Measurements from ENCODE around the gene LAMA3. TPM values are rescaled to one million over a fixed set of nuclear protein-coding genes. Genes with fewer than 3 reads are reported as not detected.

LAMA3 gene
- total RNA-seq, 1 experiment from 2014 or later, result 207 TPM

DNA sequence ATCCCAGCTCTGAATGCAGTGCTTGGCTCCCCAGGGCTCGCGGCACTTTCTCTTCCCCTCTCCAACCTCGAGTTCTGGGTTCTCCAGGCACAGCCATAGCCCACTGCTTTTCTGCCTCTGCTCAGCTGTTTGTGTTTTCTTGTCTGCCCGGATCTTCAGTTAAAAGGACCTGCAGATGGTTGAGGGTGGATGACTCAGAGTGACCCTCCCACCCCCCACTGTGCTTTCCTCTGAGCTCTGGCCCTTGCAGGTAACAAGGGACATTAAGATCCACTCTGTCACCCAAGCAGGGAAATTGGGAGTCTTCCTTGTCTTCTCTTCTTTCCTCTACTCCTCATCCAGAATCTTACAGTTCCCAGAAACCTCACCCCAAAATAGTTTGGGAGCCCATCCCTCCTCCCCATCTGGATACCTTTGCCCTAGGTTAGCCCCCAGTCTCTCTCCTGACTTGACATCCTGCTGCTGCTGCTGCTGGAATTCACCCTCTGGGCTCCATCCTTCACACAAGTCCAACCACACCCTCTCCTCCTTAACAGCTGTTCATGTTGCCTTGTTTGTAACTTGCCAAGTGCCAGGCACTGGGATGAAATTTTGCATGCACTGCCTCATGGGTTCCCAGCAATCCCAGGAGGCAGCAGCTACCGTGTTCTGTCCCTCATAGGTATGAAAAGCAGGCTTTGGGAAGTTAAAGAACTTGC, 167.4 kb downstream of the LAMA3 start:
- DNase-seq, result peak; percentile 24
- CTCF ChIA-PET, result no interaction called here
- BruUV-seq (replicated peaks), result no TSS peak
- intact Hi-C loops (cut with micrococcal nuclease; ENCODE audit: unreplicated experiment), result no loop called here
- H3K4me3 Mint-ChIP-seq (ENCODE audit: low read depth, unreplicated experiment), result peak overlapping the region; percentile 12
- peaks cover 59% of the 10 kb centered on the region for H3K4me1 Mint-ChIP-seq (ENCODE audit: low read depth, unreplicated experiment)
- H3K9me3 Mint-ChIP-seq (ENCODE audit: low read depth, unreplicated experiment), result peaks cover 4% of the 10 kb centered on the region
- peak overlapping the region; percentile 23 for H3K27ac Mint-ChIP-seq (ENCODE audit: unreplicated experiment)
- H3K27me3 Mint-ChIP-seq (ENCODE audit: unreplicated experiment), result no peaks in the 10 kb centered on the region
- peaks cover 15% of the 10 kb centered on the region for H3K36me3 Mint-ChIP-seq (ENCODE audit: insufficient read depth, unreplicated experiment)
- TF ChIP-seq, protein P1, sequence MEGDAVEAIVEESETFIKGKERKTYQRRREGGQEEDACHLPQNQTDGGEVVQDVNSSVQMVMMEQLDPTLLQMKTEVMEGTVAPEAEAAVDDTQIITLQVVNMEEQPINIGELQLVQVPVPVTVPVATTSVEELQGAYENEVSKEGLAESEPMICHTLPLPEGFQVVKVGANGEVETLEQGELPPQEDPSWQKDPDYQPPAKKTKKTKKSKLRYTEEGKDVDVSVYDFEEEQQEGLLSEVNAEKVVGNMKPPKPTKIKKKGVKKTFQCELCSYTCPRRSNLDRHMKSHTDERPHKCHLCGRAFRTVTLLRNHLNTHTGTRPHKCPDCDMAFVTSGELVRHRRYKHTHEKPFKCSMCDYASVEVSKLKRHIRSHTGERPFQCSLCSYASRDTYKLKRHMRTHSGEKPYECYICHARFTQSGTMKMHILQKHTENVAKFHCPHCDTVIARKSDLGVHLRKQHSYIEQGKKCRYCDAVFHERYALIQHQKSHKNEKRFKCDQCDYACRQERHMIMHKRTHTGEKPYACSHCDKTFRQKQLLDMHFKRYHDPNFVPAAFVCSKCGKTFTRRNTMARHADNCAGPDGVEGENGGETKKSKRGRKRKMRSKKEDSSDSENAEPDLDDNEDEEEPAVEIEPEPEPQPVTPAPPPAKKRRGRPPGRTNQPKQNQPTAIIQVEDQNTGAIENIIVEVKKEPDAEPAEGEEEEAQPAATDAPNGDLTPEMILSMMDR (IDR thresholded peaks at IDR 0.05; ENCODE audit: unreplicated experiment), result no peak

DNA sequence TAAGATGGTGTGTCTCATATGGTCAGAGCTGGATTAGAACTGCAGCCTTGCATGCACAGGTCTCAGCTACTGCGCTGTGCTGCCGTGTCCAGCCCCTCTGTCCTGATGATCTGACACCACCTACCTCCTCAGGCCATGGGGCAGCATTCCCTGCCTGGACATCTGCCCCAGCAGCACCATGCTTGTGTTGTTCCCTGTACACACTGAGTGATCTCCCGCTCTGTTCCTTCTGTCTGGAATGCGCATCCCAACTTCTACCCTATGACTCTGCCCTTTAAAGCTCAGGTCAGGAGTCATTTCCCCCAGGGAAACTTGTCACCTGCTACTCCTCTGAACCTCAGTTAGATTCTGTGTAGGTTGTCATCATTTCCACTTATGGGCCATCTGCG, 167.9 kb downstream of the LAMA3 start:
- BruUV-seq (replicated peaks), result no TSS peak
- peaks cover 15% of the 10 kb centered on the region for H3K36me3 Mint-ChIP-seq (ENCODE audit: insufficient read depth, unreplicated experiment)
- H3K4me1 Mint-ChIP-seq (ENCODE audit: low read depth, unreplicated experiment), result peaks cover 63% of the 10 kb centered on the region
- CTCF ChIA-PET, result no interaction called here
- TF ChIP-seq, protein P1 (IDR thresholded peaks at IDR 0.05; ENCODE audit: unreplicated experiment), result no peak
- peaks cover 4% of the 10 kb centered on the region for H3K9me3 Mint-ChIP-seq (ENCODE audit: low read depth, unreplicated experiment)
- no peaks in the 10 kb centered on the region for H3K27me3 Mint-ChIP-seq (ENCODE audit: unreplicated experiment)
- H3K4me3 Mint-ChIP-seq (ENCODE audit: low read depth, unreplicated experiment), result peak overlapping the region; percentile 12
- intact Hi-C loops (cut with micrococcal nuclease; ENCODE audit: unreplicated experiment), result no loop called here
- DNase-seq, result no peak
- H3K27ac Mint-ChIP-seq (ENCODE audit: unreplicated experiment), result peak overlapping the region; percentile 59

DNA sequence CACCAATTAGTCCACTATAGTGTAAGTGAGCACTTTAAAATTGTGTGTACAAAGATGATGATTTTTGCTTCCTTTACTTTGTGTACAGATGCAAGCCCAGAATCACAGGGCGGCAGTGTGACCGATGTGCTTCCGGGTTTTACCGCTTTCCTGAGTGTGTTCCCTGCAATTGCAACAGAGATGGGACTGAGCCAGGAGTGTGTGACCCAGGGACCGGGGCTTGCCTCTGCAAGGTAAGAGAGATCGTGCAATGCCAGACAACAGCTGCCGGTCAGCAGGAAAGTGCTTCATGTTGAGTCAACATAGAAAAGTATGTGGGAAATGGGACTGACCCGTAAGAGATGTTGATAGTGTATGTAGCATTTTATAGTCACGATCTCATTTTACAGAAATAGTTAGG, 168.5 kb downstream of the LAMA3 start:
- H3K4me1 Mint-ChIP-seq (ENCODE audit: low read depth, unreplicated experiment), result peaks cover 64% of the 10 kb centered on the region
- H3K36me3 Mint-ChIP-seq (ENCODE audit: insufficient read depth, unreplicated experiment), result peaks cover 15% of the 10 kb centered on the region
- TF ChIP-seq, protein P1 (IDR thresholded peaks at IDR 0.05; ENCODE audit: unreplicated experiment), result no peak
- no peaks in the 10 kb centered on the region for H3K27me3 Mint-ChIP-seq (ENCODE audit: unreplicated experiment)
- intact Hi-C loops (cut with micrococcal nuclease; ENCODE audit: unreplicated experiment), result no loop called here
- no TSS peak for BruUV-seq (replicated peaks)
- peak overlapping the region; percentile 59 for H3K27ac Mint-ChIP-seq (ENCODE audit: unreplicated experiment)
- H3K4me3 Mint-ChIP-seq (ENCODE audit: low read depth, unreplicated experiment), result peak overlapping the region; percentile 22
- CTCF ChIA-PET, result no interaction called here
- DNase-seq, result peak; percentile 49
- peaks cover 1% of the 10 kb centered on the region for H3K9me3 Mint-ChIP-seq (ENCODE audit: low read depth, unreplicated experiment)

DNA sequence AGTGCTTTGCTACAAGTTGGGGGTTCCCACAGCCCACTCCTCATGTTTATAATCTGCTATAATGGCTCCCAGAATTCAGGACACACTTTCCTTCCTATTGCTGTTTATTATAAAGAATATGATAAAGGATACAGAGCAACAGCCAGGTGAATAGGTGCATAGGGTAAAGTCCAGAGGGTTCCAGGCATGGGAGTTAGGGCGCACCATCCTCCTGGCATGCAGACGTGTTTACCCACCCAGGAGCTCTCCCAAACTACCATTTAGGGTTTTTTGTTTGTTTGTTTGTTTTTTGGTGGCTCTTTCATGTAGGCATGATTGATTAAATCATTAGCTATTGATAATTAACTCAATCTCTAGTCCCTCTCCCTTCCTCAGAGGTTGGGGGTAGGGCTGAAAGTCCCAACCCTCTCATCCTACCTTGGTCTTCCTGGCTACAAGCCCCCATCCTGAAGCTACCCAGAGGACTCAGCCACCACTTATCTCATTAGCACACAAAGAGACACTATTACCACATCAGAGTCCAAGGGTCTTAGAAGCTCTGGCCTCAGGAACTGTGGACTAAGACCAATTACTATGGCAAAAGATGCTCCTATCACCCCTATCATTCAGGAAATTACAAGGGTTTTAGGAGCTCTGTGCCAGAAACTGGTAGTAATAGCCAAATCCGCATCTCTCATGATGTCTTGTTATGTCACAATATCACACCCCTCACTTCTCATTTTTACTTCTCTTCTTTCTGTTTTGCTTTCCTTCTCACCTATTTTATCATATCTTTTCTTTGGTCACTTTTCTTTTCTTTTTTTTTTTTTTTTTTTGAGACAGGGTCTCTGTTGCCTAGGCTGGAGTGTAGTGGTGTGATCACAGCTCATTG, 170.4 kb downstream of the LAMA3 start:
- Mint-ChIP-seq H3K27ac (ENCODE audit: unreplicated experiment) (peak overlapping the region; percentile 25), H3K9me3 (ENCODE audit: low read depth, unreplicated experiment) (no peaks in the 10 kb centered on the region), H3K4me3 (ENCODE audit: low read depth, unreplicated experiment) (no peak overlapping the region), H3K27me3 (ENCODE audit: unreplicated experiment) (no peaks in the 10 kb centered on the region), H3K4me1 (ENCODE audit: low read depth, unreplicated experiment) (peaks cover 62% of the 10 kb centered on the region), H3K36me3 (ENCODE audit: insufficient read depth, unreplicated experiment) (peaks cover 15% of the 10 kb centered on the region)
- no peak for DNase-seq
- CTCF ChIA-PET, result no interaction called here
- TF ChIP-seq, protein P1 (IDR thresholded peaks at IDR 0.05; ENCODE audit: unreplicated experiment), result no peak
- intact Hi-C loops (cut with micrococcal nuclease; ENCODE audit: unreplicated experiment), result no loop called here
- BruUV-seq (replicated peaks), result no TSS peak
